ENCODE data around the gene XRRA1.
A peak's percentile ranks its signal among the peaks of the same experiment; 100 is the strongest.
"Not testable (repeated sequence)": the region's sequence is repeated elsewhere in the genome, so short reads cannot be mapped to it uniquely, and the experiment has no call there.

The XRRA1 gene

DNA sequence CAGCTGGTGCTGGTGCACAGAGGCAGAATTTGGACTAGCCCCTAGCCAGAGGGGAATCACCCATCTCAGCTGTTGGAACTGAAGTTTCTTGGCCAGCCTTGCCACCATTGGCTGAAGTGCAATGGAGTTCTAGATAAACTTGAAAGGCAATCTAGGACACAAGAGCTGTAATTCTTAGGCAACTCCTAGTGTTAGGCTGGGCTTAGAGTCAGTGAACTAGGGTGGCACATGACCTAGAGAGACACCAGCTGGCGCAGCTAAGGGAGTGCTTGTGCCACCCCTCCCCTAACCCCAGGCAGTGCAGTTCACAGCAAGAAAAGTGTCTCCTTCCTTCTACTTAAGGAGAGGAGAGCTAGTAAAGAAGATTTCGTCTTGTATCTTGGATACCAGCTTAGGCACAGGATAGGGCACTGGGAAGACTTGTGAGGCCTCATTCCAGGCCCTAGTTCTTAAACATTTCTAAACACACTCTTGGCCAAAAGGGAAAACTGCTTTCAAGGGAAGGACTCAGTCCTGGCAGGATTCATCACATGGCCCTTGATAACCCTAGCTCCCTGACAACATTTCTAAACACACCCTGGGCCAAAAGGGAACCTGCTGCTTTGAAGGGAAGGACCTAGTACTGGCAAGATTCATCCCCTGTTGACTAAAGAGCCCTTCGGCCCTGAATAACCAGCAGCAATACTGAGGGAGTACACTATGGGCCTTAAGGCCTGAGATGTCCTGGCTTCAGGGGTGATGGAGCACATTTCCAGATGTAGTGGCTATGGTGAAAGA, 53.4 kb downstream of the XRRA1 start:
- no peak for DNase-seq (ENCODE audit: low read depth)

DNA sequence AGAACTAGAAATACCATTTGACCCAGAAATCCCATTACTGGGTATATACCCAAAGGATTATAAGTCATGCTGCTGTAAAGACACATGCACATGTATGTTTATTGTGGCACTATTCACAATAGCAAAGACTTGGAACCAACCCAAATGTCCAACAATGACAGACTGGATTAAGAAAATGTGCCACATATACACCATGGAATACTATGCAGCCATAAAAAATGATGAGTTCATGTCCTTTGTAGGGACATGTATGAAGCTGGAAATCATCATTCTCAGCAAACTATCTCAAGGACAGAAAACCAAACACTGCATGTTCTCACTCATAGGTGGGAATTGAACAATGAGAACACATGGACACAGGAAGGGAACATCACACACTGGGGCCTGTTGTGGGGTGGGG, 55.9 kb downstream of the XRRA1 start:
- DNase-seq (ENCODE audit: low read depth): not testable (repeated sequence)

- DNase-seq (ENCODE audit: low read depth): peak; percentile 35
Observed at GRCh38 chr11:74877132-74877531, 71.8 kb downstream of the XRRA1 start.

DNA sequence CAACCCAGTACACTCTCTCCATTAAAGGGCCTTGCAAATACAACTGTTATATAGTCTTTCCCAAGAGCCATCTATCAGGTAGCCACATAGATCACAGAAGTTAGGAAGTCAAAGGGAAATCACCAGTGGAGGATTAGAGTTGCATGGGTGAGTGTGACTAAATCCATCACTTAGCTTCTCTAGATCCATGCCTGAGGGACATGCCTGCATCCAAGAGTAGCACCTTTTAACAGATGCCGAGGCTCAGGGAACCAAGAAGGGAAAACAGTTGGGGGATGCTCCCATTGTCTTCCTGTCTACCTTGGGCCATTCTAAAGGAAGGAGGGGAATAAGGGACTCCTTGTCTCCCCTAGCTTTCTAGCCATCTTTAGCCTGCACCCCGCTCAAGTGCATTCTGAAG, 77.9 kb downstream of the XRRA1 start:
- DNase-seq (ENCODE audit: low read depth): no peak

- DNase-seq (ENCODE audit: low read depth): peak; percentile 66
Observed at GRCh38 chr11:74870485-74870884, 78.4 kb downstream of the XRRA1 start.

GRCh38 chr11:74866557-74866956, 82.3 kb downstream of the XRRA1 start:
- no peak for DNase-seq (ENCODE audit: low read depth)

DNA sequence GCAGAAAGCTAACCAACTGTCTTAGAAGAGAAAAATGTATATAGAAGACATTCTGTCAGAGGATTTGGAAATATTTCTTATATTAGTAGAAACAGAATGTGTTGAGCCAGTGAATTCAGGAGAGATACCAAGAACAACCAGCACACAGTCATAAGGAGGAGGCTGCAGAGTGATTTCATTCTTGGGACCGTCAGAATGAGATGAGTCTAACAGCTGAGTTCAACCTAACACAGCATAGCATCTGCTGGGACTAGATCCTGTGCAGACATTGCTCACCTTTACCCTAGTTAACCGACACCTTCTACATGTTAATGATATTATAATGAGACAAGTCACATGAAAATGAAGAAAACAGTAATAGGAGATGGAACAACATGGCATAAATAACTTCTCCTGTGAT, 85.5 kb downstream of the XRRA1 start:
- DNase-seq (ENCODE audit: low read depth): no peak

GRCh38 chr11:74860743-74861142, 88.1 kb downstream of the XRRA1 start:
- no peak for DNase-seq (ENCODE audit: low read depth)

DNA sequence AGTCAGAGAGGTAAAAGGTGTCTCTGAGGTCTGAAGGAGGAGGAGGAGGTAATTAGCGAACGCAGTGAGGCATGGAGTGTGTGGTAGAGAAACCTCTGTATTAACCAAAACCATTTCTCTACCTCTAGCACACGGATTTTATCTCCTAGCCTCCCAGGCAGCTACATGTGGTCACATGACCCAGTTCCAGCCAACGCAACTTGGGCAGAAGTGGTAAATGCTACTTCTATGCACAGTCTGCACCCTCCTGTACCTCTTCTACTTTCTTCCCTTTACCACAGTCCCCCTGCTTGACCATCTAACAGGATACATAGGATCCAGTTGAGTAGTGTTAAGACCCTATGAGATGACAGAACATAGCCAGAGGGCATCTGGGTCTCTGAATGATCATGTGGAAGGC, 95.7 kb downstream of the XRRA1 start:
- DNase-seq (ENCODE audit: low read depth): no peak

GRCh38 chr11:74849525-74850391, 99.1 kb downstream of the XRRA1 start:
- DNase-seq (ENCODE audit: low read depth): peak; percentile 62

- DNase-seq (ENCODE audit: low read depth): no peak
Observed at GRCh38 chr11:74847895-74848294, 101.0 kb downstream of the XRRA1 start.

DNA sequence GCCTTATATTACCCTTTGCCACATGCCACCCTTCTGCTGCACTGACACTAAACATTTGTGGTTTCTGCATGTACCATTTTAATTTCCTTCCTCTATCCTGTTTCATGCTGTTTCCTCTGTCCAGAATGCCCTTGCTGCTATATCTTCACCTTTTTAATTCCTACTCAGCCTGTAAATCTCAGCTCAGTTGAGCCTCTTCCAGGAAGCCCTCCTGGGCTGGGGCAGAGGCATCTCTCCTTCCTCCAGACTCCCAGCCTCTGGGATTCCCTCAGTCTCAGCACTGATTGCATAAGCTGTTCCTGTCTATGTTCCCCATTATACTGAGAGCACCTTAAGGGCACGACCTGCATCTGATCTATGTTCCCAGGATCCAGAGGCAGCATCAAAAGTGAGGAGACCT, 101.5 kb downstream of the XRRA1 start:
- no peak for DNase-seq (ENCODE audit: low read depth)

GRCh38 chr11:74846770-74847169, 102.1 kb downstream of the XRRA1 start:
- DNase-seq (ENCODE audit: low read depth): no peak

GRCh38 chr11:74845978-74846517, 102.8 kb downstream of the XRRA1 start:
- no peak for DNase-seq (ENCODE audit: low read depth)

- DNase-seq (ENCODE audit: low read depth): no peak
Observed at GRCh38 chr11:74844865-74845264, 104.0 kb downstream of the XRRA1 start.

DNA sequence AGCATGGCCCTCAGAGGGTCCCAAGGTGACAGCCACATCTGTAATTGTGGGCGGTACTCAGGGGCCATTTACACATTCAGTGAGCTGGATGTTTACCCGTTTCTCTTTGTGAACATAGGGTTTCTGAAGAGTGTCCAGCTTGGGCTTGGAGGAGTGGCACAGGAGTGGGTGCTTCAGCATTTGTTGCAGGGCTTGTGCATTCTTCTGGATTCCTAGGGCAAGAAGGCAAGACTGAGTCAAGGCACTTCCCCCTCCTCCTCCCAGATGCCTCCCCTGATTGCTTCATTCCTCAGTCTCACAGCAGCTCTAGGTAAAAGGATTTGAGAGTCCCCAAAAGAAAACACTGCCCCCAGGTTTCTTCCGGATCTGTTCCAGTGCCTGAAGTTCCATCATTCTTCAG, 104.8 kb downstream of the XRRA1 start:
- DNase-seq (ENCODE audit: low read depth): no peak

DNA sequence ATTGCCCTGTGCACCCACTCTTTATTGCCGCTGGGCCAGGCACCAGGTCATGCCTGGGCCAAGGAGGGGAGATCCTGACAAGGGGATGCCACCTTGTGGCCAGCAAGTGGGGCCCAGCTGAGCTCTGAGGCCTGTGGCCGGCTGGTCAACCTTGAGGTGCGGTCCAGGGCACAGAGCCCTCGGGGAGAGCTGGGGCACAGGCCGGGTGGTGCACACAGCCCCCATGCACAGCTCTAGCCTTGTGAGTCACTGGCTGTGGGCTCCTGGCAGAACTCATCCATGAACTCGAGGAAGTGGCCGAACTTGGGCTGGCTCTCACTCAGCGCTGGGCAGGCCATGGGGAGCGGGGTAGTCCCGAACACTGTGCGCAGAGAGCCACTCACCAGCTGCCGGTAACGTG, 105.9 kb downstream of the XRRA1 start:
- DNase-seq (ENCODE audit: low read depth): no peak

GRCh38 chr11:74840486-74840885, 108.4 kb downstream of the XRRA1 start:
- no peak for DNase-seq (ENCODE audit: low read depth)

DNA sequence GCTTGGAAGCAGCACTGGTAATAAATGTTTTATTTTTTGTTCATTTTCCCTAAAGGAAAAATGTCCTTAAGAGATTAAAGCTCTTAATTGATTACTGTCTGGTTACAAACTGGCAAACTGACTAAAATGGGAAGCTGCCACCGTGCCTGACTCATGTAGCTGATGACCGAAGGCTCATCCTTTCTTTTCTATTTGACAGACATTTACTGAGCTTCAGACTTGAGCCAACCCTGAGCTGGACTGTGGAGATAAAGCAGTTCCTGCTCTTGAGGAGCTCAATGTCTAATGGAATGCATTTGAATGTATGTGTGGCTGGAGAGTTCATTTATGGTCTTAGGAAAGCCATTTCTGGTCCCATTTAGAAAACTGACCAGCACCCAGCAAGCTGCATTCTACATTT, 108.9 kb downstream of the XRRA1 start:
- no peak for DNase-seq (ENCODE audit: low read depth)

DNA sequence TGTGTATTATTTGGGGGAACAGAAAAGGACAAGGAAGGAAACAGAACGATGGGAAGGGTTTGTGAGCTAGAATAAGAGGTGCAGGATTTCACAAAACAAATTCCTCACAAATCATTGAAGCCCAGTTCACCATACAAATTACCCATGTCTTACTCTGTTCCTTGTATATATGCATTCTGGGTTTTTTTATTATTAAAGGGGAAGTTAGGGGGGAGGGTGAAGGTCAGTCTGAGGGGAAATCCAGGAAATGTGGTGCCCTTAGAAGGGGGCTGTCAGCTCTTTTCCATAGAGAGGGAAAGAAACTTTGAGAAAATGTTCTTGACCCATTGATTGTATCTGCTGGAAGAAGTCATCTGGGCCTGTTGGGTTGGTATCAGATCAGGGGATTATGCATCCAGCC, 109.4 kb downstream of the XRRA1 start:
- DNase-seq (ENCODE audit: low read depth): no peak

GRCh38 chr11:74838188-74838587, 110.7 kb downstream of the XRRA1 start:
- peak; percentile 28 for DNase-seq (ENCODE audit: low read depth)

GRCh38 chr11:74837191-74837590, 111.7 kb downstream of the XRRA1 start:
- no peak for DNase-seq (ENCODE audit: low read depth)

GRCh38 chr11:74826901-74827300, 122.0 kb downstream of the XRRA1 start:
- no peak for DNase-seq (ENCODE audit: low read depth)
